Measurements from ENCODE around the gene ASB13. TPM values are rescaled to one million over a fixed set of nuclear protein-coding genes. Genes with fewer than 3 reads are reported as not detected.

Gene ASB13
- total RNA-seq, 1 experiment from 2014 or later = 25.9 TPM

DNA sequence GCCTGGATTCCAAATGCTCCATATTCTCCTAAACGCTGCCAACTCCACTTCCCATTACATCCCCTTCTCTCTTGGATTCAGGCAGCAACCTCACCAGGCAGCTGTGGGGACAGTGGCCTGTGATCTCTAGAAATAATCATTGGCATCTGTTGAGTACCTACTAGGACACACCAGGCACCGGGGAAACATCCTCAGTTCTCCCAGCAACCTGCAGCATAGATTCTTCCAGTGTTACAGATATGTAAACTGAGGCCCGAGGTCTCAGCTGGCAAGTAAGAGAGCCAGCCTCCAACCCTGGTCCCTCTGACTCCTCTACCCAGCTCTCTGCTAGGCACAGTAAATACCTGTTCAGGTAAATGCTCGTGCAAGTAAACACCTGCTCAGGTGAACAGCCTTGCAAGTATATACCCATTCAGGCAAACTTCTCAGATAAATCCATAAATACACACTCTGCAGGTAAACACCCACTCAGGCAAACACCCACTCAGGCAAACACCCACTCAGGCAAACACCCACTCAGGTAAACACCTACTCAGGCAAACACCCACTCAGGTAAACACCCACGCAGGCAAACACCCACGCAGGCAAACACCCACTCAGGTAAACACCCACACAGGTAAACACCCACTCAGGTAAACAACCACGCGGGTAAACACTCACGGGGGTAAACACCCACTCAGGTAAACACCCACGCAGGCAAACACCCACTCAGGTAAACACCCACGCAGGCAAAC lies 18.7 kb downstream of the ASB13 start:
- H3K4me2 ChIP-seq (ENCODE audit: low read length) = no peak overlapping the region
- POLR2A ChIA-PET = no interaction called here
- RAD21 ChIA-PET (ENCODE audit: low non-redundant PET in 1 of 2, low total read pairs in 2 of 2, uncharacterized antibody in 2 of 2, unreplicated experiment in 2 of 2) = no interaction called here
- intact Hi-C loops (cut with micrococcal nuclease) = no loop called here
- no peak overlapping the region for H3K27ac ChIP-seq (ENCODE audit: low read depth, low read length)
- H4K20me1 ChIP-seq (ENCODE audit: insufficient read depth) = no peaks in the 10 kb centered on the region
- H3K79me2 ChIP-seq (ENCODE audit: insufficient read depth, low read length) = no peaks in the 10 kb centered on the region
- no peak for DNase-seq (ENCODE audit: low read depth, low spot score)
- ATAC-seq = no peak
- CTCF ChIA-PET = interaction anchor here (1.4 kb wide), 1 partner anchor 18 kb away, joined by 3 read pairs; no protein-coding TSS in a partner anchor
- no peak overlapping the region for H3K9ac ChIP-seq (ENCODE audit: low read length)
- H3K4me3 ChIP-seq (replicated peaks in 1 of 2; ENCODE audit: low read depth in 1 of 2, low read length in 2 of 2) = no peak overlapping the region
- H3K27me3 ChIP-seq (ENCODE audit: insufficient read depth, low read length) = no peaks in the 10 kb centered on the region
- H2AFZ ChIP-seq (ENCODE audit: low read depth, low read length, poor library complexity, severe bottlenecking) = no peak overlapping the region
- H3K4me1 ChIP-seq (ENCODE audit: control insufficient read depth in 1 of 2, insufficient read depth in 2 of 2, low read length in 2 of 2) = no peaks in the 10 kb centered on the region
- no peaks in the 10 kb centered on the region for H3K9me3 ChIP-seq (ENCODE audit: control insufficient read depth in 1 of 2, insufficient read depth in 1 of 2, low read depth in 1 of 2, low read length in 2 of 2)
- H3K9me2 ChIP-seq (ENCODE audit: insufficient read depth) = no peaks in the 10 kb centered on the region
- TF ChIP-seq, protein P1, sequence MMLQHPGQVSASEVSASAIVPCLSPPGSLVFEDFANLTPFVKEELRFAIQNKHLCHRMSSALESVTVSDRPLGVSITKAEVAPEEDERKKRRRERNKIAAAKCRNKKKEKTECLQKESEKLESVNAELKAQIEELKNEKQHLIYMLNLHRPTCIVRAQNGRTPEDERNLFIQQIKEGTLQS (IDR thresholded peaks at IDR 0.05) = no peak
- TF ChIP-seq TCF7L2 (IDR thresholded peaks at IDR 0.05; ENCODE audit: borderline replicate concordance, extremely low read depth, insufficient read depth, insufficient read length) = no peak
- TF ChIP-seq MAX (IDR thresholded peaks at IDR 0.05) = no peak
- TF ChIP-seq SRF (IDR thresholded peaks at IDR 0.05; ENCODE audit: low read depth) = no peak
- TF ChIP-seq RAD21 (IDR thresholded peaks at IDR 0.05; ENCODE audit: low read depth) = no peak
- no peak for TF ChIP-seq EZH2 (IDR thresholded peaks at IDR 0.05)
- no peak for TF ChIP-seq SP1 (IDR thresholded peaks at IDR 0.05; ENCODE audit: low read depth)
- TF ChIP-seq, protein P2, sequence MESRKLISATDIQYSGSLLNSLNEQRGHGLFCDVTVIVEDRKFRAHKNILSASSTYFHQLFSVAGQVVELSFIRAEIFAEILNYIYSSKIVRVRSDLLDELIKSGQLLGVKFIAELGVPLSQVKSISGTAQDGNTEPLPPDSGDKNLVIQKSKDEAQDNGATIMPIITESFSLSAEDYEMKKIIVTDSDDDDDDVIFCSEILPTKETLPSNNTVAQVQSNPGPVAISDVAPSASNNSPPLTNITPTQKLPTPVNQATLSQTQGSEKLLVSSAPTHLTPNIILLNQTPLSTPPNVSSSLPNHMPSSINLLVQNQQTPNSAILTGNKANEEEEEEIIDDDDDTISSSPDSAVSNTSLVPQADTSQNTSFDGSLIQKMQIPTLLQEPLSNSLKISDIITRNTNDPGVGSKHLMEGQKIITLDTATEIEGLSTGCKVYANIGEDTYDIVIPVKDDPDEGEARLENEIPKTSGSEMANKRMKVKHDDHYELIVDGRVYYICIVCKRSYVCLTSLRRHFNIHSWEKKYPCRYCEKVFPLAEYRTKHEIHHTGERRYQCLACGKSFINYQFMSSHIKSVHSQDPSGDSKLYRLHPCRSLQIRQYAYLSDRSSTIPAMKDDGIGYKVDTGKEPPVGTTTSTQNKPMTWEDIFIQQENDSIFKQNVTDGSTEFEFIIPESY (IDR thresholded peaks at IDR 0.05; ENCODE audit: extremely low read depth, insufficient replicate concordance, low read length) = no peak
- no peak for TF ChIP-seq CBX3 (IDR thresholded peaks at IDR 0.05; ENCODE audit: low read depth)
- TF ChIP-seq ZFX (IDR thresholded peaks at IDR 0.05) = no peak
- no peak for TF ChIP-seq ELF1 (IDR thresholded peaks at IDR 0.05; ENCODE audit: borderline replicate concordance, low read depth)
- no peak for TF ChIP-seq FOSL1 (IDR thresholded peaks at IDR 0.05; ENCODE audit: low read depth)
- no peak for TF ChIP-seq SIN3A (IDR thresholded peaks at IDR 0.05; ENCODE audit: low read depth)
- TF ChIP-seq YY1 (IDR thresholded peaks at IDR 0.05; ENCODE audit: extremely low read depth, insufficient replicate concordance, low read depth, low read length) = no peak
- no peak for TF ChIP-seq POLR2A (IDR thresholded peaks at IDR 0.05; ENCODE audit: borderline replicate concordance, extremely low read depth, insufficient read depth, insufficient read length)
- TF ChIP-seq JUND (IDR thresholded peaks at IDR 0.05) = no peak
- no peak for TF ChIP-seq CEBPB (IDR thresholded peaks at IDR 0.05; ENCODE audit: low read depth)
- no peak for TF ChIP-seq ZNF274 (IDR thresholded peaks at IDR 0.05; ENCODE audit: low read depth, low read length)
- TF ChIP-seq EGR1 (IDR thresholded peaks at IDR 0.05; ENCODE audit: low read depth) = no peak
- TF ChIP-seq POLR2AphosphoS5 (IDR thresholded peaks at IDR 0.05; ENCODE audit: low read depth, low read length) = no peak
- BruUV-seq (replicated peaks) = no TSS peak
- peaks cover 0 to 6% of the 10 kb centered on the region in 2 experiments; a peak in 1 of 4 replicates for H3K36me3 ChIP-seq (ENCODE audit: control insufficient read depth in 1 of 2, insufficient read depth in 2 of 2, low read length in 2 of 2)

Data from HCT116 (cell line).